Duodenal mucosa (tissue), 2 donors: Measurements from ENCODE around the gene CD81.

Experiments used
- H3K27ac ChIP-seq: one replicate; pipeline ENCODE4 v1.7.0; 2013; ENCODE audit warnings: low read depth, low read length
- H3K27me3 ChIP-seq, 2 donors: one replicate each; pipeline ENCODE4 v1.7.0; 2013; ENCODE audit warnings: low read length in 2 of 2, control low read depth in 1 of 2; ENCODE audit not compliant: insufficient read depth in 2 of 2, control insufficient read depth in 1 of 2
- H3K36me3 ChIP-seq, 2 donors: one replicate each; pipeline ENCODE4 v1.7.0; 2013; ENCODE audit warnings: low read length in 2 of 2, control low read depth in 1 of 2; ENCODE audit not compliant: insufficient read depth in 2 of 2, control insufficient read depth in 1 of 2
- H3K4me1 ChIP-seq, 2 donors: one replicate each; pipeline ENCODE4 v1.7.0; 2013; ENCODE audit warnings: low read length in 2 of 2, control low read depth in 1 of 2; ENCODE audit not compliant: insufficient read depth in 2 of 2, control insufficient read depth in 1 of 2
- H3K4me3 ChIP-seq, 2 donors: one replicate each; pipeline ENCODE4 v1.7.0; 2013; ENCODE audit warnings: low read length in 2 of 2, low read depth in 1 of 2
- H3K9ac ChIP-seq, 2 donors: one replicate each; pipeline ENCODE4 v1.7.0; 2013; ENCODE audit warnings: low read length in 2 of 2, low read depth in 1 of 2
- H3K9me3 ChIP-seq, 2 donors: one replicate each; pipeline ENCODE4 v1.7.0; 2013; ENCODE audit warnings: low read length in 2 of 2, control low read depth in 1 of 2; ENCODE audit not compliant: control insufficient read depth in 1 of 2

CD81 gene

GRCh38 chr11:2342557-2342956 is 34.6 kb upstream of the CD81 start:
- Histone ChIP-seq H3K36me3 (no peaks in the 10 kb centered on the region), H3K4me3 (no peak overlapping the region), H3K4me1 (no peaks in the 10 kb centered on the region), H3K27ac (no peak overlapping the region), H3K9me3 (no peaks in the 10 kb centered on the region), H3K27me3 (no peaks in the 10 kb centered on the region), H3K9ac (no peak overlapping the region)

- Histone ChIP-seq H3K4me1 (no peaks in the 10 kb centered on the region), H3K36me3 (no peaks in the 10 kb centered on the region), H3K27ac (no peak overlapping the region), H3K4me3 (no peak overlapping the region), H3K27me3 (no peaks in the 10 kb centered on the region), H3K9ac (no peak overlapping the region), H3K9me3 (no peaks in the 10 kb centered on the region)
Measured at GRCh38 chr11:2342981-2343380, 34.1 kb upstream of the CD81 start.

- Histone ChIP-seq H3K9me3 (no peaks in the 10 kb centered on the region), H3K4me3 (no peak overlapping the region), H3K27me3 (no peaks in the 10 kb centered on the region)
Measured at GRCh38 chr11:2343502-2343901, 33.6 kb upstream of the CD81 start.

GRCh38 chr11:2345050-2345449 is 32.1 kb upstream of the CD81 start:
- no peaks in the 10 kb centered on the region for H3K4me1 ChIP-seq
- H3K27me3 ChIP-seq: no peaks in the 10 kb centered on the region
- H3K9ac ChIP-seq: no peak overlapping the region
- H3K36me3 ChIP-seq: no peaks in the 10 kb centered on the region
- H3K27ac ChIP-seq: no peak overlapping the region
- H3K4me3 ChIP-seq: no peak overlapping the region
- H3K9me3 ChIP-seq: no peaks in the 10 kb centered on the region

More at GRCh38 chr11:2343502-2343901, 33.6 kb upstream of the CD81 start:
- H3K4me1 ChIP-seq: no peaks in the 10 kb centered on the region
- no peaks in the 10 kb centered on the region for H3K36me3 ChIP-seq
- H3K9ac ChIP-seq: no peak overlapping the region
- H3K27ac ChIP-seq: no peak overlapping the region

GRCh38 chr11:2346014-2346413 is 31.1 kb upstream of the CD81 start:
- no peak overlapping the region for H3K9ac ChIP-seq
- H3K27me3 ChIP-seq: no peaks in the 10 kb centered on the region
- H3K27ac ChIP-seq: no peak overlapping the region

GRCh38 chr11:2346586-2347307 is 30.4 kb upstream of the CD81 start:
- Histone ChIP-seq H3K36me3 (no peaks in the 10 kb centered on the region), H3K27me3 (no peaks in the 10 kb centered on the region), H3K27ac (no peak overlapping the region), H3K9ac (no peak overlapping the region), H3K9me3 (no peaks in the 10 kb centered on the region), H3K4me3 (no peak overlapping the region), H3K4me1 (no peaks in the 10 kb centered on the region)

More at GRCh38 chr11:2346014-2346413, 31.1 kb upstream of the CD81 start:
- Histone ChIP-seq H3K4me1 (no peaks in the 10 kb centered on the region), H3K36me3 (no peaks in the 10 kb centered on the region), H3K4me3 (no peak overlapping the region), H3K9me3 (no peaks in the 10 kb centered on the region)

GRCh38 chr11:2347308-2347830 is 29.7 kb upstream of the CD81 start:
- H3K9me3 ChIP-seq: no peaks in the 10 kb centered on the region
- H3K27me3 ChIP-seq: no peaks in the 10 kb centered on the region
- H3K36me3 ChIP-seq: no peaks in the 10 kb centered on the region
- H3K4me3 ChIP-seq: no peak overlapping the region
- H3K27ac ChIP-seq: no peak overlapping the region
- H3K4me1 ChIP-seq: no peaks in the 10 kb centered on the region
- no peak overlapping the region for H3K9ac ChIP-seq

- H3K4me3 ChIP-seq: no peak overlapping the region
- no peaks in the 10 kb centered on the region for H3K4me1 ChIP-seq
- H3K9ac ChIP-seq: no peak overlapping the region
- no peaks in the 10 kb centered on the region for H3K27me3 ChIP-seq
- no peak overlapping the region for H3K27ac ChIP-seq
- no peaks in the 10 kb centered on the region for H3K36me3 ChIP-seq
- no peaks in the 10 kb centered on the region for H3K9me3 ChIP-seq
Measured at GRCh38 chr11:2348986-2349385, 28.1 kb upstream of the CD81 start.

- H3K4me3 ChIP-seq: no peak overlapping the region
- no peaks in the 10 kb centered on the region for H3K36me3 ChIP-seq
Measured at GRCh38 chr11:2351701-2352100, 25.4 kb upstream of the CD81 start.

GRCh38 chr11:2352420-2352819 is 24.7 kb upstream of the CD81 start:
- no peaks in the 10 kb centered on the region for H3K27me3 ChIP-seq
- no peaks in the 10 kb centered on the region for H3K9me3 ChIP-seq

More at GRCh38 chr11:2351701-2352100, 25.4 kb upstream of the CD81 start:
- Histone ChIP-seq H3K4me1 (no peaks in the 10 kb centered on the region), H3K9ac (no peak overlapping the region), H3K9me3 (no peaks in the 10 kb centered on the region), H3K27ac (no peak overlapping the region), H3K27me3 (no peaks in the 10 kb centered on the region)

More at GRCh38 chr11:2352420-2352819, 24.7 kb upstream of the CD81 start:
- Histone ChIP-seq H3K4me3 (no peak overlapping the region), H3K9ac (no peak overlapping the region), H3K27ac (no peak overlapping the region), H3K36me3 (no peaks in the 10 kb centered on the region), H3K4me1 (no peaks in the 10 kb centered on the region)
